GM12865 (cell line): ENCODE results near the gene WDR86.

Source experiments
- DNase-seq: peaks from one replicate; pipeline ENCODE4 v3.0.0; 2010; ENCODE audit warnings: low read depth
- H3K4me3 ChIP-seq: 2 replicates; pipeline ENCODE4 v1.5.1; 2011; ENCODE audit warnings: mild to moderate bottlenecking, low read depth, low read length, control low read depth
- TF ChIP-seq, protein P1 (sequence below): IDR thresholded peaks from 2 replicates; pipeline ENCODE4 v1.5.1; 2011; ENCODE audit warnings: low read length, control low read depth, low read depth, inconsistent platforms; ENCODE audit not compliant: insufficient read depth; ENCODE audit errors: missing control alignments

Gene WDR86

DNA sequence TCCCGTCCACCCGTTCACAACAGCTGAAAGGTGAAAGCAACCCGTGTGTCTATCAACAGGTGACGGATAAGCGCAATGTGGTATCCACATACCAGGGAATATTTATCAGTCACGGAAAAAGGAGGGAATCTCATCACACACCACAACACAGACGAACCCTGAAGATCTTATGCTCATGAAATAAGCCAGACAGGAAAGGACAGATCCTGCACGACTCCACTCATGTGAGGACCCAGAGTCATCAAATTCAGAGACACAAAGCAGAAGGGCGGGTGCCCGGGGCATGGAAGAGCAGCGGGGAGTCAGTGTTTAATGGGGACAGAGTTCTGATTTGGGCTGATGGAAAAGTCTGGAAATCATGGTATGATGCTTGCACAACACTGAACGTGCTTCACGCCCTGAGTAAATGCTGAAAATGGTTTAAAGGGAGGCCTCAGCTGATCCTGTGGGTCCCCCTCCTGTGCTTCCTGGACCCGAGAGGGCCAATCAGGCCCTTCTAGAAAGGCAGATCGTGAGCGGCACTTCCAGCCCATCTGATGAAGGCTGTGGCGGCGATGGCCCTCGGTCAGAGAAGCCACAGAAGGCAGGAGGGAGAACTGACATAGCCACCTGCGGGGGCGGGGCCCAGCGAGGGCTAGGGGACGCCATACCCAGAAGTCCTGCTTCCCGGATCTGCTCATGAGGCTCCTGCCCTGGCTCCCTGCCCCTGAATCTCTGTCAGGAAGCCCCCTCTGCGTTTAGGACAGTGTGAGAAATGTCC, 19.1 kb downstream of the WDR86 start:
- no peak for DNase-seq
- no peak overlapping the region for H3K4me3 ChIP-seq
- TF ChIP-seq, protein P1, sequence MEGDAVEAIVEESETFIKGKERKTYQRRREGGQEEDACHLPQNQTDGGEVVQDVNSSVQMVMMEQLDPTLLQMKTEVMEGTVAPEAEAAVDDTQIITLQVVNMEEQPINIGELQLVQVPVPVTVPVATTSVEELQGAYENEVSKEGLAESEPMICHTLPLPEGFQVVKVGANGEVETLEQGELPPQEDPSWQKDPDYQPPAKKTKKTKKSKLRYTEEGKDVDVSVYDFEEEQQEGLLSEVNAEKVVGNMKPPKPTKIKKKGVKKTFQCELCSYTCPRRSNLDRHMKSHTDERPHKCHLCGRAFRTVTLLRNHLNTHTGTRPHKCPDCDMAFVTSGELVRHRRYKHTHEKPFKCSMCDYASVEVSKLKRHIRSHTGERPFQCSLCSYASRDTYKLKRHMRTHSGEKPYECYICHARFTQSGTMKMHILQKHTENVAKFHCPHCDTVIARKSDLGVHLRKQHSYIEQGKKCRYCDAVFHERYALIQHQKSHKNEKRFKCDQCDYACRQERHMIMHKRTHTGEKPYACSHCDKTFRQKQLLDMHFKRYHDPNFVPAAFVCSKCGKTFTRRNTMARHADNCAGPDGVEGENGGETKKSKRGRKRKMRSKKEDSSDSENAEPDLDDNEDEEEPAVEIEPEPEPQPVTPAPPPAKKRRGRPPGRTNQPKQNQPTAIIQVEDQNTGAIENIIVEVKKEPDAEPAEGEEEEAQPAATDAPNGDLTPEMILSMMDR: no peak

DNA sequence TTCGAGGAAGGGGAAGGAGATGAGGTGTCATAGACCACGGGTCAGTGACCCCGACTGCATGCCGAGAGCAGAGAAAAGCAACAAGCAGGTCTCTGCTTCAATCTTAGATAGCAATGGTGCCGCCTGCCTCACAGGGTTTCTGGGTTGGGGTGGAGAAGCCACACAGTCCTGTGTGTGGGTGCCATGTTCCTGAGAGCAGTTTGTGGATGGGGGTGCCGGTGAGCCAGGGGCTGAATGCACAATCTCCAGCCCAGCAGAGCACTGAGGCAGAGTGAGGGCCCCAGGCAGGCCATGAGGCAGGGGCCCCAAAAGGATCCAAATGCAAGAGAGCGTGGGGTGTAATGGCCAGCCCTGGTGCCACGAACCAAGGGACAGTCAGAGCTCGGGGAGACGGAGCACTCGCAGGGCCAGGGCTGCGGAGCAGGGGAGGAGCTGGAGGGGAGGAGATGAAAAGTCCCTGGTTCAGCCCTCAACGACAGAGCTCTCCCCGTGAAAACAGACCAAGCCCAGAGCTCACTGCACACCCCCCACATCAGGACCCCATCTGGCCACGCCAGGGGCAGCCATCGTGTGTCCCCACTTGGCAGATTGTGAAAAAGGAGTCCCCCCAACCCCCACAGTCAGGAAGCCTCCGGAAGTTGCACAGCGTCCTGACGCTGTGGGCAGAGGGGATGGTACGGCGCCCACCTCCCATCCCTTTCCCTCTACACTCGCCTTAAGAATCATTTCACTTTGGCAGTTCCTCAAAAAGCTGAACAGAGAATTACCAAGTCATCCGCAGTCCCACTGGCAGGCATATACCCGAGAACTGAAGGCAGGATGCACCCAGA, 19.9 kb downstream of the WDR86 start:
- DNase-seq: no peak
- TF ChIP-seq, protein P1: no peak
- no peak overlapping the region for H3K4me3 ChIP-seq

- DNase-seq: no peak
- H3K4me3 ChIP-seq: no peak overlapping the region
- TF ChIP-seq, protein P1: no peak
Observed at GRCh38 chr7:151389096-151389767, 20.6 kb downstream of the WDR86 start.

GRCh38 chr7:151388430-151388829, 21.4 kb downstream of the WDR86 start:
- TF ChIP-seq, protein P1: no peak
- DNase-seq: no peak
- H3K4me3 ChIP-seq: no peak overlapping the region

DNA sequence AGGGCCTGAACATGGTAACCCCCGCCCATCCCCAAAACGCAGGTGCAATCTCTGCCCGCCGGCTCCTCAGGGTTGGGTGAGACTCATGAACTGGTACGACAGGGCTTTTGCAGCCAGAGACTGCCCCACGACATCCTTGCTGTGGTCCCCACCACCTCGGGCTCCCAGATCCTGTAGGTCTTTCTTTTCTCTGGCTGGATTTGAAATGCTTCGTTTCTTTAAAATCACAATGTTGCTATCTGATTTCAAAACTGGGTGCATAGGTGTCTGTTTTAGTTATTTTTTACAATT, 21.9 kb downstream of the WDR86 start:
- TF ChIP-seq, protein P1: no peak
- DNase-seq: no peak
- H3K4me3 ChIP-seq: no peak overlapping the region

GRCh38 chr7:151387161-151388006, 22.5 kb downstream of the WDR86 start:
- TF ChIP-seq, protein P1: no peak
- H3K4me3 ChIP-seq: no peak overlapping the region
- no peak for DNase-seq
